K562 (cell line): ENCODE results near the gene HMGCL. TPM values are rescaled to one million over a fixed set of nuclear protein-coding genes. Genes with fewer than 3 reads are reported as not detected.

ENCODE experiments used
- BACH1 ChIP-seq: fragments of 200-800 bp; sonication (Bioruptor generic); IDR thresholded peaks from 2 replicates; pipeline ENCODE4 v1.6.1; 2016; ENCODE audit warnings: missing genetic modification characterization, missing compliant biosample characterization
- CEBPB ChIP-seq: fragments of 450-650 bp; IDR thresholded peaks from 2 replicates; pipeline ENCODE4 v1.6.1; 2016; ENCODE audit warnings: missing genetic modification characterization, missing compliant biosample characterization
- CEBPG ChIP-seq, 3 experiments: fragments of 200-800 bp in 1 of 3; sonication (Bioruptor generic) in 1 of 3; sonication (generic) in 1 of 3; formaldehyde crosslinking in 1 of 3; IDR thresholded peaks in 2 of 3; conservative IDR thresholded peaks in 1 of 3; 2 replicates each; pipeline versions ENCODE4 v1.6.1 to v1.8.0; 2016 to 2022; ENCODE audit warnings: missing compliant biosample characterization in 2 of 3, missing genetic modification characterization in 2 of 3, mild to moderate bottlenecking in 1 of 3, missing genetic modification reagents in 1 of 3
- ESRRA ChIP-seq: fragments of 450-650 bp; IDR thresholded peaks from 2 replicates; pipeline ENCODE4 v1.6.1; 2014; ENCODE audit warnings: low read depth, mild to moderate bottlenecking, moderate library complexity, borderline replicate concordance
- HNRNPK ChIP-seq: fragments of 200-400 bp; formaldehyde crosslinking; IDR thresholded peaks from one replicate; pipeline ENCODE4 v1.6.1; 2018; ENCODE audit warnings: mild to moderate bottlenecking, low read depth, low read length; ENCODE audit not compliant: poor library complexity, severe bottlenecking
- MAFG ChIP-seq: fragments of 450-650 bp; conservative IDR thresholded peaks from 2 replicates; pipeline ENCODE4 v1.6.1; 2016; ENCODE audit warnings: missing genetic modification characterization, missing compliant biosample characterization
- NR3C1 ChIP-seq: sonication (generic); formaldehyde crosslinking; IDR thresholded peaks from 2 replicates; pipeline ENCODE4 v1.8.1; 2022; ENCODE audit warnings: missing genetic modification reagents
- TARDBP ChIP-seq: fragments of 450-650 bp; IDR thresholded peaks from 2 replicates; pipeline ENCODE4 v1.6.1; 2016
- ZNF589 ChIP-seq: fragments of 200-800 bp; sonication (Bioruptor generic); IDR thresholded peaks from 2 replicates; pipeline ENCODE4 v1.6.1; 2016; ENCODE audit warnings: low read depth, missing genetic modification characterization, missing compliant biosample characterization
- ZNF609 ChIP-seq: sonication (generic); formaldehyde crosslinking; IDR thresholded peaks from 2 replicates; pipeline ENCODE4 v1.8.1; 2023; ENCODE audit warnings: missing genetic modification reagents, mild to moderate bottlenecking, borderline replicate concordance
- polyA plus RNA-seq, 8 experiments: library from polyadenylated mRNA; depleted of rRNA in 4 of 8; stranded (reverse) in 5 of 8; unstranded in 3 of 8; fragments of >200 nt; fragmentation: Nextera tagmentation in 2 of 8; fragmentation: Illumina TruSeq in 1 of 8; extraction: Ambion mirVana in 2 of 8; extraction: Trizol in 1 of 8; gene quantifications; 2 replicates each; pipeline versions ENCODE4 v1.2.1 to v1.2.3, GENCODE V29; 2011 to 2014; ENCODE audit warnings: inconsistent platforms in 1 of 8, missing spikeins in 1 of 8
- total RNA-seq, 7 experiments: library from RNA; depleted of rRNA in 6 of 7; stranded (reverse); fragments of >200 nt in 6 of 7; fragmentation: Illumina TruSeq in 2 of 7; extraction: Trizol in 2 of 7; gene quantifications; 2 replicates each; pipeline versions ENCODE4 v1.2.1 to v1.2.3, GENCODE V29; 2011 to 2021; ENCODE audit warnings: low replicate concordance in 1 of 7
- TF ChIP-seq, protein P1 (sequence below): IDR thresholded peaks from 2 replicates; pipeline ENCODE4 v1.6.1; 2012; ENCODE audit warnings: low read depth, low read length, improper control_type of control experiment, borderline replicate concordance
- TF ChIP-seq, protein P2 (sequence below): sonication (generic); formaldehyde crosslinking; IDR thresholded peaks from 2 replicates; pipeline ENCODE4 v1.8.1; 2023; ENCODE audit warnings: mild to moderate bottlenecking, missing genetic modification reagents
- TF ChIP-seq, protein P3 (sequence below): sonication (generic); formaldehyde crosslinking; IDR thresholded peaks from 2 replicates; pipeline ENCODE4 v1.5.0; 2020; ENCODE audit warnings: missing genetic modification reagents
- TF ChIP-seq, protein P4 (sequence below): sonication (generic); formaldehyde crosslinking; IDR thresholded peaks from 2 replicates; pipeline ENCODE4 v1.8.1; 2023; ENCODE audit warnings: mild to moderate bottlenecking, missing genetic modification reagents

Gene HMGCL
- total and polyA plus RNA-seq, 9 of the 15 experiments (the other 6 are each of a cell fraction or from before 2014, with no cell fraction given): 18.0 to 82.2 (median 24.2) TPM

- TF ChIP-seq CEBPB (peak; percentile 85), BACH1 (tag) (no peak), NR3C1 (CRISPR knock-in tag) (no peak), MAFG (tag) (no peak), CEBPG (CRISPR knock-in tag; IDR thresholded peaks at IDR 0.05) (peak; percentile 55; the same call in 1 of the 2 replicates), CEBPG (tag; conservative IDR thresholded peaks at IDR 0.05 in 1 of 2, IDR thresholded peaks at IDR 0.05 in 1 of 2) (peak in 1 of 2 experiments; percentile 68; a peak in 3 of 4 replicates), ESRRA (no peak), ZNF589 (CRISPR knock-in tag) (peak; percentile 65; the same call in 1 of the 2 replicates), ZNF609 (CRISPR knock-in tag) (no peak), TARDBP (no peak), HNRNPK (no peak)
- TF ChIP-seq, protein P1, sequence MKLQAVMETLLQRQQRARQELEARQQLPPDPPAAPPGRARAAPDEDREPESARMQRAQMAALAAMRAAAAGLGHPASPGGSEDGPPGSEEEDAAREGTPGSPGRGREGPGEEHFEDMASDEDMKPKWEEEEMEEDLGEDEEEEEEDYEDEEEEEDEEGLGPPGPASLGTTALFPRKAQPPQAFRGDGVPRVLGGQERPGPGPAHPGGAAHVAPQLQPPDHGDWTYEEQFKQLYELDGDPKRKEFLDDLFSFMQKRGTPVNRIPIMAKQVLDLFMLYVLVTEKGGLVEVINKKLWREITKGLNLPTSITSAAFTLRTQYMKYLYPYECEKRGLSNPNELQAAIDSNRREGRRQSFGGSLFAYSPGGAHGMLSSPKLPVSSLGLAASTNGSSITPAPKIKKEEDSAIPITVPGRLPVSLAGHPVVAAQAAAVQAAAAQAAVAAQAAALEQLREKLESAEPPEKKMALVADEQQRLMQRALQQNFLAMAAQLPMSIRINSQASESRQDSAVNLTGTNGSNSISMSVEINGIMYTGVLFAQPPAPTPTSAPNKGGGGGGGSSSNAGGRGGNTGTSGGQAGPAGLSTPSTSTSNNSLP: no peak
- TF ChIP-seq, protein P2, sequence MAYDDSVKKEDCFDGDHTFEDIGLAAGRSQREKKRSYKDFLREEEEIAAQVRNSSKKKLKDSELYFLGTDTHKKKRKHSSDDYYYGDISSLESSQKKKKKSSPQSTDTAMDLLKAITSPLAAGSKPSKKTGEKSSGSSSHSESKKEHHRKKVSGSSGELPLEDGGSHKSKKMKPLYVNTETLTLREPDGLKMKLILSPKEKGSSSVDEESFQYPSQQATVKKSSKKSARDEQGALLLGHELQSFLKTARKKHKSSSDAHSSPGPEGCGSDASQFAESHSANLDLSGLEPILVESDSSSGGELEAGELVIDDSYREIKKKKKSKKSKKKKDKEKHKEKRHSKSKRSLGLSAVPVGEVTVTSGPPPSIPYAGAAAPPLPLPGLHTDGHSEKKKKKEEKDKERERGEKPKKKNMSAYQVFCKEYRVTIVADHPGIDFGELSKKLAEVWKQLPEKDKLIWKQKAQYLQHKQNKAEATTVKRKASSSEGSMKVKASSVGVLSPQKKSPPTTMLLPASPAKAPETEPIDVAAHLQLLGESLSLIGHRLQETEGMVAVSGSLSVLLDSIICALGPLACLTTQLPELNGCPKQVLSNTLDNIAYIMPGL: no peak
- TF ChIP-seq, protein P3, sequence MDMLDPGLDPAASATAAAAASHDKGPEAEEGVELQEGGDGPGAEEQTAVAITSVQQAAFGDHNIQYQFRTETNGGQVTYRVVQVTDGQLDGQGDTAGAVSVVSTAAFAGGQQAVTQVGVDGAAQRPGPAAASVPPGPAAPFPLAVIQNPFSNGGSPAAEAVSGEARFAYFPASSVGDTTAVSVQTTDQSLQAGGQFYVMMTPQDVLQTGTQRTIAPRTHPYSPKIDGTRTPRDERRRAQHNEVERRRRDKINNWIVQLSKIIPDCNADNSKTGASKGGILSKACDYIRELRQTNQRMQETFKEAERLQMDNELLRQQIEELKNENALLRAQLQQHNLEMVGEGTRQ (CRISPR knock-in tag): no peak
- TF ChIP-seq, protein P4, sequence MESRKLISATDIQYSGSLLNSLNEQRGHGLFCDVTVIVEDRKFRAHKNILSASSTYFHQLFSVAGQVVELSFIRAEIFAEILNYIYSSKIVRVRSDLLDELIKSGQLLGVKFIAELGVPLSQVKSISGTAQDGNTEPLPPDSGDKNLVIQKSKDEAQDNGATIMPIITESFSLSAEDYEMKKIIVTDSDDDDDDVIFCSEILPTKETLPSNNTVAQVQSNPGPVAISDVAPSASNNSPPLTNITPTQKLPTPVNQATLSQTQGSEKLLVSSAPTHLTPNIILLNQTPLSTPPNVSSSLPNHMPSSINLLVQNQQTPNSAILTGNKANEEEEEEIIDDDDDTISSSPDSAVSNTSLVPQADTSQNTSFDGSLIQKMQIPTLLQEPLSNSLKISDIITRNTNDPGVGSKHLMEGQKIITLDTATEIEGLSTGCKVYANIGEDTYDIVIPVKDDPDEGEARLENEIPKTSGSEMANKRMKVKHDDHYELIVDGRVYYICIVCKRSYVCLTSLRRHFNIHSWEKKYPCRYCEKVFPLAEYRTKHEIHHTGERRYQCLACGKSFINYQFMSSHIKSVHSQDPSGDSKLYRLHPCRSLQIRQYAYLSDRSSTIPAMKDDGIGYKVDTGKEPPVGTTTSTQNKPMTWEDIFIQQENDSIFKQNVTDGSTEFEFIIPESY (CRISPR knock-in tag): no peak
These were observed 23.9 kb downstream of the HMGCL start (continued) for GRCh38 chr1:23801338-23801748.
